C4-2B (cell line): ENCODE measurements around the gene SPO11.

Experiments
- H3K27ac ChIP-seq: fragments of 450-650 bp; 2 replicates; pipeline ENCODE4 v1.5.1; 2017
- ZFX ChIP-seq: fragments of 450-650 bp; IDR thresholded peaks from 2 replicates; pipeline ENCODE4 v1.6.1; 2017
- TF ChIP-seq, protein P1 (sequence below): fragments of 450-650 bp; conservative IDR thresholded peaks from 2 replicates; pipeline ENCODE4 v1.5.1; 2017; ENCODE audit warnings: mild to moderate bottlenecking

Gene SPO11, protein sequence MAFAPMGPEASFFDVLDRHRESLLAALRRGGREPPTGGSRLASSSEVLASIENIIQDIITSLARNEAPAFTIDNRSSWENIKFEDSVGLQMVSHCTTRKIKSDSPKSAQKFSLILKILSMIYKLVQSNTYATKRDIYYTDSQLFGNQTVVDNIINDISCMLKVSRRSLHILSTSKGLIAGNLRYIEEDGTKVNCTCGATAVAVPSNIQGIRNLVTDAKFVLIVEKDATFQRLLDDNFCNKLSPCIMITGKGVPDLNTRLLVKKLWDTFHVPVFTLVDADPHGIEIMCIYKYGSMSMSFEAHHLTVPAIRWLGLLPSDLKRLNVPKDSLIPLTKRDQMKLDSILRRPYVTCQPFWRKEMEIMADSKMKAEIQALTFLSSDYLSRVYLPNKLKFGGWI

DNA sequence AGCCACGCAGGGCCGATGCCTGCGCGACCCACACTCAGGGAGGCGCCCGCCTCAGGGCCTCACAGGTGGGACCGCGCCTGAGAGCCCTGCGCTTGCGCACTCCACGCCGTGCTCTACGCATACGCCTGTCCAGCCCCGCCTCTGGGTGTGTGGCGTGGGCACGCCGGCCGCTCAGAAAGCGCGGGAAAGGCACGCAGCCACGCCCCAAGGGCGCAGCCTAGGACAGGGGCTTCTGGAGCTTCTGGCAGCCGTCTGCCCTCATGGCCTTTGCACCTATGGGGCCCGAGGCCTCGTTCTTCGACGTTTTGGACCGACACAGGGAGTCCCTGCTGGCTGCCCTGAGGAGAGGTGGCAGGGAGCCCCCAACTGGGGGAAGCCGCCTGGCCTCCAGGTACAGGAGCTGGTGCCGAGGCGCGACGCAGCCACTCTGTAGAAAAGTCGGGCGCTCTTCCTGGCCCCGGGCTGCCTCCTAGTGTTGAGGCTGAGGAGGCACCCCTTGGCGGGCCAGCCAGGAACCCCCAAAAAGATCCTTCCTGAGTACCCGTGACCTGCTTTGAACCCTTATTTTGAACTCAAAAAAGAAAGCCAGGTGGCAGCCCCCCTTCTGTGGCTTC lies at the start of gene SPO11:
TSS of gene SPO11 (plus strand) at position 196 of the 614 bp plus-strand sequence. CDS start at position 261, 65 bp downstream.
- TF ChIP-seq, protein P1, sequence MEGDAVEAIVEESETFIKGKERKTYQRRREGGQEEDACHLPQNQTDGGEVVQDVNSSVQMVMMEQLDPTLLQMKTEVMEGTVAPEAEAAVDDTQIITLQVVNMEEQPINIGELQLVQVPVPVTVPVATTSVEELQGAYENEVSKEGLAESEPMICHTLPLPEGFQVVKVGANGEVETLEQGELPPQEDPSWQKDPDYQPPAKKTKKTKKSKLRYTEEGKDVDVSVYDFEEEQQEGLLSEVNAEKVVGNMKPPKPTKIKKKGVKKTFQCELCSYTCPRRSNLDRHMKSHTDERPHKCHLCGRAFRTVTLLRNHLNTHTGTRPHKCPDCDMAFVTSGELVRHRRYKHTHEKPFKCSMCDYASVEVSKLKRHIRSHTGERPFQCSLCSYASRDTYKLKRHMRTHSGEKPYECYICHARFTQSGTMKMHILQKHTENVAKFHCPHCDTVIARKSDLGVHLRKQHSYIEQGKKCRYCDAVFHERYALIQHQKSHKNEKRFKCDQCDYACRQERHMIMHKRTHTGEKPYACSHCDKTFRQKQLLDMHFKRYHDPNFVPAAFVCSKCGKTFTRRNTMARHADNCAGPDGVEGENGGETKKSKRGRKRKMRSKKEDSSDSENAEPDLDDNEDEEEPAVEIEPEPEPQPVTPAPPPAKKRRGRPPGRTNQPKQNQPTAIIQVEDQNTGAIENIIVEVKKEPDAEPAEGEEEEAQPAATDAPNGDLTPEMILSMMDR: peak; percentile 50
- TF ChIP-seq ZFX: no peak
- no peak within 1 kb of the TSS for H3K27ac ChIP-seq

DNA sequence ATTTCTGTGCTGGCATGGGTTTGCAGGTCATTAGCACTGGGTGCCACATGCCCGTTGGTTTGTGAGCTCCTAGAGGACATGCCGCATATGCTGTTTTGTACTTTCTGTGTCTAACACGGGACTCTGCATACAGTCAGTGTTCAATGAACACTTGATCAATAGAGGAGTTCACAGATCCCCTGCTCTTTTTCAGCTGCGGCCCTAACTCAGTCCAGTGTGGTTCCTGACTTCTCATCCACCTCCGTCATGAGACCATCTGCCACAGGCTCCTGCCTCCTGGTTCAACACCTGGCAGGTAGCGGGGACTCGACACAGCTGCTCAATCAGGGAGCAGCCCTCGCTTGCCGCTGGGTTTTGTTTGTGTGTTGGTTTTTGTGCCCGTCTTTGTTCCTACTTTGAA lies 49.4 kb upstream of the SPO11 start:
- no peak for TF ChIP-seq ZFX
- TF ChIP-seq, protein P1: no peak
- no peak overlapping the region for H3K27ac ChIP-seq

DNA sequence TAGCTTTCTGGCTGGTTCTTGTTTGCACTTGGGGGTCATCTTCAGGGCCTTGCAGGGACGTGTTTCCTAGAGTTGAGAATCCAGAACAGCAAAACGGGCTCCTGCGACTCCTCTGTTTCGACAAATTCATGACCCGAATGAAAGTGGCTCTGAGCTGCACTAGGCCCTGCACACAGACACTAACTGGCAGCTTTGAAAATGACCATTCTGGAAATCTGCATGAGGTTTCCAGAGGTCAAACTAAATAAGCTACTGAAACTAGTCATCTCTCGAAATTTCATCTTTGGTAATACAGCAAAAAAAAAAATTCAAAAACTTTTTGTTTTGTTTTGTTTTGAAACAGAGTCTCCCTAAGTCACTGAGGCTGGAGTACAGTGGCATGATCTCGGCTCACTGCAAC lies 47.7 kb upstream of the SPO11 start:
- TF ChIP-seq, protein P1: no peak
- TF ChIP-seq ZFX: no peak
- H3K27ac ChIP-seq: no peak overlapping the region

DNA sequence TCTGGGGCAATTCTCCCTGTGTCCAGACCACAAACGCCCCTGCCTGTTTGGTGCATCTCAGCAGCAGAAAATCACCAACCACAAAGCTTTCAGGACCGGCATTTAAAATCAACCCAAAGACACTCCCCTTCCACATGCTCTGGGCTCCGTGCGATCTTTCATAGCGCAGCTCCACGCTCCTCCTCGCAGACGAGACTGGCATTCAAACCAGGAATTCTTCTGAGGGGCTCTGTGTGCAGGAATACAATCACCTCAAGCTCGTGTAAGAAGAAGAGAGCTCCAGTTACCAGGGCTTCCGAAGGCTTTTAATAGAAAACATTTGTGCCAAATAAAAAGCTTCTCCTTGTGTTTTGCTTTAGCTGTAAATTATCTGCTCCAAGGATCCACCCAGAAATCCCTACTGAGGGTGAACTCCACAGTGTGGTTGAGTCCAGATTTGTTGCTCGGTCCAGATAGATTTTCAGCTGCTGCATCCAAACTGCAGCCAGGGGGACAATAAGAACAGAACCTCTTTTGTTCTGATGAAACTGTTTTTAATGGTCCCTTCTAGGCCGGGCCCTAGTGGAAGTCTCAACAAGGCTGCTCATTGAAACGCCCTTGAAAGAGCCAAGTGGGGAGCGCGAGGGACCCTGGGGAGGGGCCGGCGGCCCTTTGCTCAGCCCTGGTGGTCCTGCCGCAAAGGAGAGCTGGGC lies 46.8 kb upstream of the SPO11 start:
- H3K27ac ChIP-seq: no peak overlapping the region
- no peak for TF ChIP-seq ZFX
- TF ChIP-seq, protein P1: no peak

DNA sequence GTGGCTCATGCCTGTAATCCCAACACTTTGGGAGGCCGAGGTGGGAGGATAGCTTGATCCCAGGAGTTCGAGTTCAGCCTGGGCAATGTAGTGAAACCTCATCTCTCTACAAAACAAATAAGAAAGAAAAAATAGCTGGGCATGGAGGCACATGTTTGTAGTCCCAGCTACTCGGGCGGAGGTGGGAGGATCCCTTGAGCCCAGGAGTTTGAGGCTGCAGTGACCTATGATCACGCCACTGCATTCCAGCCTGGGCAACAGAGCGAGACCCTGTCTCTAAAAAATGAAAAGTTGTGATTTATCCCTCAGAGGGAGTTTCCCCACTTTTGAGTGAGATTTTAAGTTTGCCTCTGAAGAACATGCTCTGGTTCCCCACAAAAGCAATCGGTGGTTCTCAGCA lies 45.7 kb upstream of the SPO11 start:
- no peak overlapping the region for H3K27ac ChIP-seq
- no peak for TF ChIP-seq ZFX
- TF ChIP-seq, protein P1: no peak

DNA sequence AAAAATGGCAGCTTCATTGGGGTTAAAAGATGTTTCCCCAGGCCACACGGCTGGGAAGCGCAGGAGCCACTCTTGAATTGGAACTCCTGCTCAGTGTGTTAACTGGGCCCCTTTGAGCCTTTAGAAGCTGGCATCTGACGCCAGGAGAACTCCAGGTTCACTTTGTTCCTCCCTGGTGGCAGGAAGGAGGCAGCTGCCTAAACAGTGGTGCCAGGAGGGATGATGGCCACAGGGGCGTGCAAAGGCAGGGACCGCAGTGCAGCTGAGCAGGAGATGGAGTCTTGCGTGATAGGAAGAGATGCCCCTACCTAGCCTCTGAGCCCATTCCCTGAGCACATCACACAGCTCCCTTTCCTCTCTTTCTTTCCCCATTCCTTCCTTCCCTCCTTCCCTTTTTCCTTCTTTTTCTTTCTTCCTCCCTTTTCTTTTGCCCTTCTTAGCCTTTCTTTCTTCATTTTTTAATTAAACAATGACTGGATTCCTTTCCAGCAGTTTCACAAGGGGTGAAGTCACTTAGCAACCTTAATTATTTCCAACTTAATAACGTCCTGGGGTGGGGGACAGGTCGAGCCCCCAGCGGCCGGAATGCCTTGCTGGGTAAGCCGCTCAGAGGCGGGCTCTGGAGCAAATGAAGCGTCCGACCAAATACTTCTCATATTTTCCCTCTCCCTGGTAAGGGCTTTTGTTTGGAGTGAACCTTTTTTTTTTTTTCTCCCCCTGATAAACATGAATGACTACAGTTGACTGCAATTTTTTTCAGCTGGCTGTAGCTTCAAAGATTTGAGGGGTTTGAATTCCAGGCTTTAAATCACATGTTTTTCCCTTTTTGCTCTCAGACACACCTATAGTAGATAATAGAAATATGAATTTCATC lies 42.4 kb upstream of the SPO11 start:
- TF ChIP-seq, protein P1: no peak
- TF ChIP-seq ZFX: no peak
- H3K27ac ChIP-seq: no peak overlapping the region
